Central memory CD8-positive, alpha-beta T cell (primary cell): ENCODE measurements around the gene EIF1AD.
"Not testable (repeated sequence)": the region's sequence is repeated elsewhere in the genome, so short reads cannot be mapped to it uniquely, and the experiment has no call there.

ENCODE experiments used
- ATAC-seq: fragments of 150-1000 bp; cut with Tn5 transposase; replicated peaks from 2 replicates; pipeline ENCODE4 v1.10.0; 2022; ENCODE audit warnings: mild to moderate bottlenecking, moderate FRiP score, moderate number of reproducible peaks; ENCODE audit not compliant: poor library complexity, severe bottlenecking; ENCODE audit errors: extremely low read depth
- DNase-seq, 2 donors: peaks; one replicate each; pipeline ENCODE4 v3.0.0; 2021; ENCODE audit warnings: low spot score in 2 of 2
- H3K27ac Mint-ChIP-seq: one replicate; pipeline ENCODE4 v1.8.0; 2022; ENCODE audit warnings: low read depth, mild to moderate bottlenecking, moderate library complexity, mixed read lengths
- H3K27me3 Mint-ChIP-seq: one replicate; pipeline ENCODE4 v1.8.0; 2022; ENCODE audit warnings: mixed read lengths
- H3K36me3 Mint-ChIP-seq: one replicate; pipeline ENCODE4 v1.8.0; 2022; ENCODE audit warnings: mild to moderate bottlenecking, moderate library complexity, mixed read lengths; ENCODE audit not compliant: insufficient read depth
- H3K4me1 Mint-ChIP-seq: one replicate; pipeline ENCODE4 v1.8.0; 2022; ENCODE audit warnings: mixed read lengths
- H3K4me3 Mint-ChIP-seq: one replicate; pipeline ENCODE4 v1.8.0; 2022; ENCODE audit warnings: mild to moderate bottlenecking, moderate library complexity, mixed read lengths
- H3K9me3 Mint-ChIP-seq: one replicate; pipeline ENCODE4 v1.8.0; 2022; ENCODE audit warnings: mixed read lengths

EIF1AD gene

DNA sequence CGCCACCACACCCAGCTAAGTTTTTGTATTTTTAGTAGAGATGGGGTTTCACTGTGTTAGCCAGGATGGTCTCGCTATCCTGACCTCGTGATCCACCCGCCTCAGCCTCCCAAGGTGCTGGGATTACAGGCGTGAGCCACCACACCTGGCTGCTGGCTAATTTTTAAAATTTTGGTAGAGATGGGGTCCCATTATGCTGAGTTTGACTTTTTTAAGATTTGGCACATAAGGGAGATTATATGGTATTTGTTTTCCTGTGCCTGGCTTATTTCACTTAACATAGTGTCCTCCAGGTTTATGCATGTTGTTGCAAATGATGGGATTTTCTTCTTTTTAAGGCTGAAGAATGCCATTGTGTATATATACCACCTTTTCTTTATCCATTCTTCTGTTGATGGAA lies 51.2 kb downstream of the EIF1AD start:
- H3K27me3 Mint-ChIP-seq, H3K4me1 Mint-ChIP-seq, H3K27ac Mint-ChIP-seq, DNase-seq, H3K4me3 Mint-ChIP-seq, H3K36me3 Mint-ChIP-seq, H3K9me3 Mint-ChIP-seq, ATAC-seq: not testable (repeated sequence)

DNA sequence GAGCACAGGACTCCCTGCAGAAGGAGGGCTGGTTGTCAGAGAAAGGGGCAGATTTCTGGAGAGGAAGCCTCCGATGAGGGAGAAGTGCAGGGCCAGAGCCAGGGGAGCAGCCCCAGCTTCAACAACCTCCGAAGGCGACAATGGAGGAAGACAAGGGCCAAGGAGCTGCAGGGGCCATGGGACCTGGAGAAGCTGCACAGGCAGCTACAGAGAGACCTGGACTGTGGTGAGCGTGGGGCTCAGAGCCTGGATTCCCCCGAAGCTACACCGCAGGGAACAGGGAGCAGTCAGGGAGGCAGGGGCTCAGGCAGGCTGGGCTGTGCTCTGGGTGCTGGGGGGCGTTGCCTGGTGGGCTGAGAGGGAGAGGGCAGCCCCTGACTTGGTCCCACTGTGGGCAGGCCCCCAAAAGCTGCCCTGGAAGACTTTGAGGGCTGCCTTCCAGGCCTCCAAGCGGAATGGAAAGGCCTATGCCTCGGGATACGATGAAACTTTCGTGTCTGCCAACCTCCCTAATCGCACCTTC lies 54.3 kb downstream of the EIF1AD start:
- ATAC-seq: no peak
- Mint-ChIP-seq H3K4me1 (no peaks in the 10 kb centered on the region), H3K4me3 (no peak overlapping the region), H3K27me3 (no peaks in the 10 kb centered on the region), H3K36me3 (no peaks in the 10 kb centered on the region), H3K9me3 (no peaks in the 10 kb centered on the region), H3K27ac (no peak overlapping the region)
- no peak for DNase-seq

DNA sequence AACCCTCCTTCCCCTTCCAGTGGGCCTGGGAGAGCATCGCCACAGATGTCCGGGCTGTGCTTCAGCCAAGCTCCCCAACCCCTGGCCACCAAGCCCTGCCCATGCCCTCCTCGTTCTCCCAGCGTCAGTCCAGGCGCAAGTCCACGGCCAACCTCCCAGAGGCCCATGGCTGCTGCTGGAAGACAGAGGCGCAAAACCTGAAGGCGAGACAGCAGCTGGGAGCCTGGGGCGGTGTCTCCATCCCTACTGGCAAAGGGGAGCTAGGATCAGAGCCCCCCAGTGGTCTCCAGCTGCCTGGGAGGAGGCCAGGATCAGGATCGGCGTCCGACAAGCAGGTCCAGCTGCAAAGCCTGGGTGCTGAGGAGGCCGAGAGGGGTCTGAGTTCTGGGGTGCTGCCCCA lies 54.8 kb downstream of the EIF1AD start:
- ATAC-seq (no peak), DNase-seq (no peak)
- H3K27me3 Mint-ChIP-seq: no peaks in the 10 kb centered on the region
- no peaks in the 10 kb centered on the region for H3K9me3 Mint-ChIP-seq
- H3K4me1 Mint-ChIP-seq: no peaks in the 10 kb centered on the region
- no peak overlapping the region for H3K27ac Mint-ChIP-seq
- no peaks in the 10 kb centered on the region for H3K36me3 Mint-ChIP-seq
- no peak overlapping the region for H3K4me3 Mint-ChIP-seq

DNA sequence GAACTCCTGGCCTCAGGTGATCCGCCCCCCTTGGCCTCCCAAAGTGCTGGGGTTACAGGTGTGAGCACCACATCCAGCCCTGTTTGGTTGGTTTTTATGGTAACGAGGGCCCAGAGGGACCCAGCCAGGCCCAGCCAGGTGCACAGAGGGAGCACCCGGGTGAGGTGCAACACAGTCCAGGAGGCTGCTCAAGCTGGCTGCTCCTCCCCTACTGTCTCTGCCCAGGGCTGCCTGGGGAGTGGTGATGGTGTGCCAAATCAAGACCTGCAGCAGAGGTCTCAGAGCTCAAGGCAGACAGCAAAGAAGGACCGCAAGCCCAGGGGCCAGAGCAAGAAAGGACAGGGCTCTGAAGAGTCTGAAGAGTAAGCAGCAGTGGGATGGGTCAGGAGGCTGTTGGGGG lies 55.3 kb downstream of the EIF1AD start:
- Mint-ChIP-seq H3K9me3 (no peaks in the 10 kb centered on the region), H3K36me3 (no peaks in the 10 kb centered on the region), H3K27ac (no peak overlapping the region), H3K4me3 (no peak overlapping the region), H3K4me1 (no peaks in the 10 kb centered on the region), H3K27me3 (no peaks in the 10 kb centered on the region)
- no peak for DNase-seq
- no peak for ATAC-seq
